ENCODE results near the gene CGB1. TPM values are rescaled to one million over a fixed set of nuclear protein-coding genes. Genes with fewer than 3 reads are reported as not detected.
"Not testable (repeated sequence)": the region's sequence is repeated elsewhere in the genome, so short reads cannot be mapped to it uniquely, and the experiment has no call there.

The CGB1 gene
- total RNA-seq, 1 donor from 2014 or later, result not detected

GRCh38 chr19:49061445-49061844 is 24.8 kb upstream of the CGB1 start:
- ATAC-seq (no peak), DNase-seq (ENCODE audit: missing footprints) (no peak)
- intact Hi-C loops (cut with DNase I), result no loop called here

GRCh38 chr19:49061000-49061399 is 24.3 kb upstream of the CGB1 start:
- no peak for DNase-seq (ENCODE audit: missing footprints)
- ATAC-seq, result no peak
- intact Hi-C loops (cut with DNase I), result no loop called here

GRCh38 chr19:49059053-49059452 is 22.4 kb upstream of the CGB1 start:
- ATAC-seq, result no peak
- DNase-seq (ENCODE audit: missing footprints), result no peak
- intact Hi-C loops (cut with DNase I), result no loop called here

- intact Hi-C loops (cut with DNase I), result no loop called here
- no peak for ATAC-seq
- DNase-seq (ENCODE audit: missing footprints), result no peak
Observed at GRCh38 chr19:49058562-49058961, 21.9 kb upstream of the CGB1 start.

GRCh38 chr19:49057636-49058234 is 21.0 kb upstream of the CGB1 start, which contains the start of gene CGB7:
Gene CGB7, minus strand, starts transcription at chr19:49057749. Its CDS starts 2,374 bp downstream, at chr19:49055375.
- ATAC-seq (peak; percentile 76), DNase-seq (ENCODE audit: missing footprints) (peak; percentile 75)
- intact Hi-C loops (cut with DNase I), result no loop called here

- intact Hi-C loops (cut with DNase I); DNase-seq (ENCODE audit: missing footprints): not testable (repeated sequence)
Observed at GRCh38 chr19:49056902-49057596, 20.4 kb upstream of the CGB1 start.

GRCh38 chr19:49056101-49056901 is 19.6 kb upstream of the CGB1 start:
- peak; percentile 74 for DNase-seq (ENCODE audit: missing footprints)
- ATAC-seq, result peak; percentile 90
- intact Hi-C loops (cut with DNase I), result no loop called here

More at GRCh38 chr19:49056902-49057596, 20.4 kb upstream of the CGB1 start:
- ATAC-seq, result not testable (repeated sequence)

GRCh38 chr19:49050376-49051033 is 13.8 kb upstream of the CGB1 start:
- ATAC-seq; intact Hi-C loops (cut with DNase I): not testable (repeated sequence)

GRCh38 chr19:49049834-49050233 is 13.1 kb upstream of the CGB1 start:
- ATAC-seq; intact Hi-C loops (cut with DNase I); DNase-seq (ENCODE audit: missing footprints): not testable (repeated sequence)

More at GRCh38 chr19:49050376-49051033, 13.8 kb upstream of the CGB1 start:
- not testable (repeated sequence) for DNase-seq (ENCODE audit: missing footprints)

GRCh38 chr19:49049011-49049410 is 12.3 kb upstream of the CGB1 start, which contains the start of gene CGB8:
Gene CGB8, minus strand, starts transcription at chr19:49049111. Its CDS starts 372 bp downstream, at chr19:49048739.
- ATAC-seq; intact Hi-C loops (cut with DNase I); DNase-seq (ENCODE audit: missing footprints): not testable (repeated sequence)

- DNase-seq (ENCODE audit: missing footprints); ATAC-seq; intact Hi-C loops (cut with DNase I): not testable (repeated sequence)
Observed at GRCh38 chr19:49043548-49043947, 6.9 kb upstream of the CGB1 start, which contains the start of gene CGB5. Gene CGB5, plus strand, starts transcription at chr19:49043848. Its CDS starts 362 bp downstream, at chr19:49044210.

- ATAC-seq; intact Hi-C loops (cut with DNase I); DNase-seq (ENCODE audit: missing footprints): not testable (repeated sequence)
Observed at GRCh38 chr19:49042666-49043065, 6.0 kb upstream of the CGB1 start.

- no peak for ATAC-seq
- intact Hi-C loops (cut with DNase I), result no loop called here
- no peak for DNase-seq (ENCODE audit: missing footprints)
Observed at GRCh38 chr19:49042177-49042576, 5.5 kb upstream of the CGB1 start.

- ATAC-seq; DNase-seq (ENCODE audit: missing footprints); intact Hi-C loops (cut with DNase I): not testable (repeated sequence)
Observed at GRCh38 chr19:49039736-49040135, 3.0 kb upstream of the CGB1 start.

GRCh38 chr19:49038557-49039276 is 2.0 kb upstream of the CGB1 start:
- ATAC-seq; intact Hi-C loops (cut with DNase I); DNase-seq (ENCODE audit: missing footprints): not testable (repeated sequence)

- ATAC-seq; intact Hi-C loops (cut with DNase I); DNase-seq (ENCODE audit: missing footprints): not testable (repeated sequence)
Observed at GRCh38 chr19:49038111-49038510, 1.4 kb upstream of the CGB1 start.

GRCh38 chr19:49031642-49032301 is 4.9 kb downstream of the CGB1 start, which contains the start of gene CGB2:
Gene CGB2, plus strand, starts transcription at chr19:49031890. Its CDS starts 206 bp downstream, at chr19:49032096.
- intact Hi-C loops (cut with DNase I); ATAC-seq: not testable (repeated sequence)

More at GRCh38 chr19:49031642-49032301, 4.9 kb downstream of the CGB1 start, which contains the start of gene CGB2:
- DNase-seq (ENCODE audit: missing footprints), result not testable (repeated sequence)
